WI38 (cell line): ENCODE results near the gene RPL22.

Experiments
- H3K4me3 ChIP-seq: 2 replicates; pipeline ENCODE4 v1.5.1; 2011; ENCODE audit warnings: low read depth, mild to moderate bottlenecking, control low read depth, low read length
- TF ChIP-seq, protein P1 (sequence below): IDR thresholded peaks from 2 replicates; pipeline ENCODE4 v1.5.1; 2012; ENCODE audit warnings: low read depth, mild to moderate bottlenecking, control low read depth, low read length

The RPL22 gene

DNA sequence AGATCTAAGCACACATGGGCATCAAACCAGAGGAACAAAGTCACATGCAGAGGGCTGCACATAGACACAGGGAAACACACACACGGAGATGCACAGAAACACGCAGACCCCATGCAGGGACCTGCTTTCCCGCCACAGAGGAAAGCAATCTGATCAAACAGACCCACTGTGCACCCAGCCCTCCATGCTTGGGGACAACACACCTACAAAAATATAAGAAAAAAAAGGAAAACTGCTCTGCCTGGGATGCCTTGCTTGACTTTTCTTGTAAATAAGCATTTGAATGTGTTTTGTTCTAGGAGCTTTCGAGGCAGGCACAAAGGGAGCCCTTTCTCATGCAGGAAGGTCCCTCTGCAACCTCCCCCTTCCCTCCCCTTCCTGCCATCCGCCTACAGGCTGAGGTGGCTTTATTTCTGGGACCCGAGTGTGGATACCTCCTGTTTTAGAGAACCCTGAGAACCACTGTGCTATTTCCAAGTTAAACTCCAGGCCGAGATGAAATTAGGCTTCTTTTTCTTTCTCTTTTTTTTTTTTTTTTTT lies 39.9 kb upstream of the RPL22 start:
- H3K4me3 ChIP-seq = no peak overlapping the region
- TF ChIP-seq, protein P1, sequence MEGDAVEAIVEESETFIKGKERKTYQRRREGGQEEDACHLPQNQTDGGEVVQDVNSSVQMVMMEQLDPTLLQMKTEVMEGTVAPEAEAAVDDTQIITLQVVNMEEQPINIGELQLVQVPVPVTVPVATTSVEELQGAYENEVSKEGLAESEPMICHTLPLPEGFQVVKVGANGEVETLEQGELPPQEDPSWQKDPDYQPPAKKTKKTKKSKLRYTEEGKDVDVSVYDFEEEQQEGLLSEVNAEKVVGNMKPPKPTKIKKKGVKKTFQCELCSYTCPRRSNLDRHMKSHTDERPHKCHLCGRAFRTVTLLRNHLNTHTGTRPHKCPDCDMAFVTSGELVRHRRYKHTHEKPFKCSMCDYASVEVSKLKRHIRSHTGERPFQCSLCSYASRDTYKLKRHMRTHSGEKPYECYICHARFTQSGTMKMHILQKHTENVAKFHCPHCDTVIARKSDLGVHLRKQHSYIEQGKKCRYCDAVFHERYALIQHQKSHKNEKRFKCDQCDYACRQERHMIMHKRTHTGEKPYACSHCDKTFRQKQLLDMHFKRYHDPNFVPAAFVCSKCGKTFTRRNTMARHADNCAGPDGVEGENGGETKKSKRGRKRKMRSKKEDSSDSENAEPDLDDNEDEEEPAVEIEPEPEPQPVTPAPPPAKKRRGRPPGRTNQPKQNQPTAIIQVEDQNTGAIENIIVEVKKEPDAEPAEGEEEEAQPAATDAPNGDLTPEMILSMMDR = no peak

DNA sequence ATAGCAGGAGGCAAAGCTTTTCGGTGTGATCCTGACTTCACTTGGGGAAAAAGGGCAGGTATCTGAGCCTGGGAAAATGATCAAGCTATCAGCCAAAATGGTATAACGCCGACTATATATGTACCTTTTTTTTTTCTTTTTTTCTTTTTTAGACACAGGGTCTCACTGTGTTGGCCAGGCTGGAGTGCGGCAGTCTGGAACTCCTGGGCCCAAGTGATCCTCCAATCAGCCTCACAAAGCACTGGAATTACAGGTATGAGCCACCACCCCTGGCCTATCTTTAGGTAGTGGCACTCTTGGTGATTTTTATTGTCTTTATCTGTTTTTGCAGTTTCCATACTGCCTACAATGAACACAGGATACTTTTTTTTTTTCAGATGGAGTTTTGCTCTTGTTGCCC lies 37.7 kb upstream of the RPL22 start:
- TF ChIP-seq, protein P1 = no peak
- H3K4me3 ChIP-seq = no peak overlapping the region

DNA sequence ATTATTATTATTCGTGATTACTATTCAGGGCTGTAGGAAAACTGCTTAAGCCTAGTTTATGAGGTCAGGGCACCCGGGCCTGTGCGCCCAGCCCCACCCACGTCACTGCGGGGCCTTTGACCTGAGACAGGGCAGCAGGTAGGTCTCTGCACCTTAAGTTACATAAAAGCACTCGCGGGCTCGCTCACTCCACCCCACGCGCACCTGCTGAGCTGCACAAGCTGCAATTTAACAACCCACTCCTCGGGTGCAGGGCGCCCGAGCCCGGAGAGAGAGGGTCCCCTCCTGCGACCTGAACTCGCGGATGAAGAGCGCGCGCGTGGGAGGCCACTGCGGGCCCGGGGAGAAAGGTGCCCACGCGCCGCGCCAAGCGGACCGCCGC lies 35.9 kb upstream of the RPL22 start:
- H3K4me3 ChIP-seq = peak overlapping the region; percentile 84

DNA sequence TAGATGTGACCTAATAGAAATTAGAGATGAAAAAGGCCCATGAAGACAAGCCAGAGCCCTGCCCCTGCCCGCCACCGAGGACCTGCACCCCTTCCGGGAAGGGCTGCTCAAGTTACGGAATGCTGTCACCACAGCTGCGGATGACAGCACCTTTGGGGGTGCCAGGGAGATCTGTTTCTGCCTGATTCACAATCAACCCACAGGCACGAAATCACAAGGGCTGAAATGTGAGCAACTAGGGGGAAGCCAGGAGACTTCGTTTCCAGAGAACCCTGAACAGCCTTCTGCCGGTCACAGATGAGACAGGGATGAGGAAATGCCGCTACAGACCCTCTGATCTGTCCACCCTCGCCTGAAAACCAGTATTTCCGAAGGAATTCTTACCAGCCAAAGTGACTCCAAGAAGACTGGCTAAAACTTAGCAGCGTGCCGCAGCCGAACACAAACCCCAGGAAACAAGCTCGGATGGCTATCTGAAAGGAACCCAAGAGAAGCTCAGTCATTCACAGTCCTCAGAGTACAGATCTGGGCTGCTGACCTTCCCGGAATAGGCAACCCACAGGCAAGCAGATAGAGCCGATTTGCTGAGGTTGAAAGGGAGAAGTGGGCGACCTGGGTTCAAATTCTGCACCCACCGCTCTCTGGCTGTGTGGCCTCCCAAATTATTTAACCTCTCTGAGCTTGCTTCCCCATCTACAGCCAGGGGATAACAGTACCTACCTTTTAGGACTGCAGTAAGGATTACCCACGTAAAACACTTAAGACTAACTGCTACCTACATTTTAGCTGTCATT lies 35.3 kb upstream of the RPL22 start:
- H3K4me3 ChIP-seq = peak overlapping the region; percentile 84
- TF ChIP-seq, protein P1 = no peak

More for the DNA sequence above, 35.9 kb upstream of the RPL22 start:
- TF ChIP-seq, protein P1 = no peak

DNA sequence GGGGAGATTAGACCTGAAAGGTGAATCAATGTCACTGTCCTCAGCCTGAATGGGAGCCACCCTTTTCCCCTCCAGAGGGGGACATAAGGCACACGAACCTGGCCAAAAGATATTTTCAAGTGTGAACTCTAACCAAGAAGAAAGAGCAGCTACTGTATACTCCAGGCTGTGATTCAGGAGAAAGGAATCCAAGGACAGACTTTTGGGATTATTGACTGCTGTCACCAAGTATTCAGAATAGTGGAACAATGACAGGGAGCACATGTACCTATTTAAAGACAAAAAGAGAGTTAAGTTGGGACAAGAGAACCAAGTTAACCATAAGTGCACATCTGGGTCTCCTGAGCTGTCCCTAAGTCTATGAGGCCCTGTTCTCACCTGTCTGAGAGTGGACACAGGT lies 34.0 kb upstream of the RPL22 start:
- TF ChIP-seq, protein P1 = no peak
- H3K4me3 ChIP-seq = no peak overlapping the region

DNA sequence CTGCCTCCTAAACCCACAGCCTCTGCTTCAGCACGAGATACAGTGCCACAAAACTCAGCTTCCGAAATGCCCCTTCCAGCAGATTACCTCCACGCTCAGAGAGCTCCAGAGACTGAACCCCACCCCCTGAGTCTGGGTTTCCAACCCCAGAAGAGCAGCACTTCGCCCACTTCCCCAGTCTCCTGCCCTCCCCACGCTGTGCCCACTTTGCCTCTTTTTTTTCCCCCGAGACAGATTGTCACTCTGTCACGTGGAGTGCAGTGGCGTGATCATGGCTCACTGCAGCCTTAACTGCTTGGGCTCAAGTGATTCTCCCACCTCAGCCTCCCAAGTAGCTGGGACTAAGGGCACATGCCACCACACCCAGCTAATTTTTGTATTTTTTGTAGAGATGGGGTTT lies 26.3 kb upstream of the RPL22 start:
- TF ChIP-seq, protein P1 = no peak
- H3K4me3 ChIP-seq = no peak overlapping the region

DNA sequence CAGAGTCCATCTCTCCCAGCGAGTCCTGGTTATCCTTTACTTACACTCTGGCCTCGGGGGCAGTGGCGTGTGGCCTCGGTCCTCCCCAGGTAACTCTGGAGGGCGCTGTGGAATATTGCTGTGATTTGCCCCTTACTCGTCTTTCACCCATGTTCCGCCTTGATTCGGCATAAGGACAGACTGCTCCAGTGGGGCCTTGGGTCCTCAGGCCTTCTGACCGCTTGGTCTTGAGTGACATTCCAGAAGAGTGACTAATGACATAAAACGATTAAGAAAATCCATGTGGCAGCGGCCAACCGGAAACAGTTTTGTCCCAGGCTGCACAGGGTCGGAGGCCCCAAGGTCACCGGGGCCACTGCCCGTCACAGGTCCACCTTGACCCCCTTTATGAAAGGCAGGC lies 25.3 kb upstream of the RPL22 start:
- H3K4me3 ChIP-seq = no peak overlapping the region
- TF ChIP-seq, protein P1 = no peak
